ENCODE measurements around the gene TMA7.
A peak's percentile ranks its signal among the peaks of the same experiment; 100 is the strongest.
"Not testable (repeated sequence)": the region's sequence is repeated elsewhere in the genome, so short reads cannot be mapped to it uniquely, and the experiment has no call there.

TMA7 gene

DNA sequence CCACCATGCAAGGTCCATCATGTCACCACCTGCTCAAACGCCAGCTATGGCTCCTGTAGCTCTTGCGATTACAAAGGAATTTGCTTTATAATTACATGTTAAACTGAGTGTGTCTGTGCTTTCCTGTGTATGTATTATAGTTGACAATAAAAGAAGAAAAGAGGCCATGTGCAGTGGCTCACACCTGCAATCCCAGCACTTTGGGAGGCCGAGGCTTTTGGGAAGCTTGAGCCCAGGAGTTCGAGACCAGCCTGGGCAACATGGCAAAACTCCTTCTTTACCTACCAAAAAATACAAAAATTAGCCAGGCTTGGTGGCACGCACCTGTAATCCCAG, 33.5 kb downstream of the TMA7 start:
- DNase-seq = no peak
- intact Hi-C loops (cut with DNase I) = no loop called here

DNA sequence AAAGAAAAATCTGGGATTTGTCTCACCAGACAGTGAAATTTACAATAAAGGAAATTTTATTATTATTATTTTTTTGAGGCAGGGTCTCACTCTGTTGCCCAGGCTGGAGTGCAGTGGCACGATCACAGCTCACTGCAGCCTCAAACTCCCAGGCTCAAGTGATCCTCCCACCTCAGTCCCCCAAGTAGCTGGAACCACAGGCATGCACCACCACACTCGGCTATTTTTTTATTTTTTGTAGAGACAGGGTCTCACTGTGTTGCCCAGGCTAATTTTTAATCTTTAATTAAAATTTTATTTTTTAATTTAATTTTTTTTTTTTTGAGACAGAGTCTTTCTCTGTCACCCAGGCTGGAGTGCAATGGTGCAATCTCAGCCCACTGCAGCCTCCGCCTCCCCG, 34.0 kb downstream of the TMA7 start:
- intact Hi-C loops (cut with DNase I); DNase-seq: not testable (repeated sequence)

DNA sequence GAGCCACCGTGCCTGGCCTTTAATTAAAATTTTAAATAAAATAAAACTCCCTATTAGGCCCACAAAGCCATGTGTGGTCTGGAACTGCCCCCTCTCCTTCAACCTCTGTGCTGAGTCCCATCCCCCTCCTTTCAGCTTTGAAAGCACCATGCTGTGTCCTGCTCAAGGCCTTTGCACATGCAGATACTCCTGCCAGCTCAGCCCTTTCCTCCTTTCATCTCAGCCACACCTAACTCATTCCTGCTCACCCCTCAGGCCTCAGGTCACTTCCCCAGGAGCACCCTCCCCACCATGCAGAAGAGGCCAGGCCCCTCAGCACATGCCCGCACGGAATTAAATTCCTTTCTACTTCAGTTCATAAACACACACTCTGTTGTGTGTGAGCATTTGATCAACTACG, 34.6 kb downstream of the TMA7 start:
- intact Hi-C loops (cut with DNase I) = no loop called here

DNA sequence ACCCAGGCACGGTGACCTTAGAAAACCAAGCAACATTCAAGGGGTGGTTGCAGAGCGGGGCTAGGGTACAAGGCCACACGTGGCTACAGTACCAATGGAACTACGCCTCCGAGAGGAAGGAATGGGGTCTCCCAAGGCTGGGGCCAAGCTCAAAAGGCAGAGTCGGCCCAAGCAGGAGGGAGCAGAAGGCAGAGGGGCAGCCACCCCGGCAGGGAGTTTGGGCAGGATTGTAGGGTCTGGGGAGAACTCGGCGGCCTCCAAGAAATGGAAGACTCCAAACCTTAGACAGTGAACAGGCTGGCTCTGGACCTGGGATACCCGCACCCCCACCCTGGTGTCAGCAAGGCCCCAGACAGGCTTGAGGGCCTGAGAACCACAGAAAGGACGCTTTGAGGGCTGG, 35.1 kb downstream of the TMA7 start:
- intact Hi-C loops (cut with DNase I) = no loop called here
- DNase-seq = no peak

More for the DNA sequence above, 34.6 kb downstream of the TMA7 start:
- DNase-seq = no peak

DNA sequence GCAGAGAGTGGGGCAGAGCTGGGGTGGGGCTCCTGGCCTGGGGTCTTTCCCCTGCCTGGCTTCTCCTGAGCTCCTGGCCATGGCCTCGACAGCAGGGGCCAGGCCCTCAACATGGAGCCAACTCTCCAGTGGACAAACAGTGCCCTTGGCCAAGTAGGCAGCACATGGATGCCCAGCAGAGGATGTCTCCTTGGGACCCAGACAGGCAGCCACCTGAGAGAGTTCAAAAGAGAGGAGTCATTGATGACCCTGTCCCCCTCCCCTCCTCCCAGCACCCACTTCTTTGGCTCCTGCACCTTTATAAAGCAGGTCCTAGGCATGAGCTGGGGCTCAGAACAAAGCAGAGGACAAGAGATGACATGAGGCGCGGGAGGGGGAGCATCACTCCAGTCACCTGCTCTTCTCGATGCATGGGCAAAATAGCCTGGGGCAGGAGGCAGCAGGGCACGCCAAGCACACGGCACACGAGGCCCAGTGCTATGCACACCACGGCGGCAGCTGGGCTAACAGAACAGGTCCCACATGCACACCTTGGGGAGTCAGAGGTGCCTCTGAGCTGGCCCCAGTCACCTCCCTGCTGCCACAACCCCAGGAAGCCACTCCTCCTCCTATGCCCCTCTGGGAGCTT, 36.5 kb downstream of the TMA7 start:
- intact Hi-C loops (cut with DNase I) = no loop called here
- no peak for DNase-seq

DNA sequence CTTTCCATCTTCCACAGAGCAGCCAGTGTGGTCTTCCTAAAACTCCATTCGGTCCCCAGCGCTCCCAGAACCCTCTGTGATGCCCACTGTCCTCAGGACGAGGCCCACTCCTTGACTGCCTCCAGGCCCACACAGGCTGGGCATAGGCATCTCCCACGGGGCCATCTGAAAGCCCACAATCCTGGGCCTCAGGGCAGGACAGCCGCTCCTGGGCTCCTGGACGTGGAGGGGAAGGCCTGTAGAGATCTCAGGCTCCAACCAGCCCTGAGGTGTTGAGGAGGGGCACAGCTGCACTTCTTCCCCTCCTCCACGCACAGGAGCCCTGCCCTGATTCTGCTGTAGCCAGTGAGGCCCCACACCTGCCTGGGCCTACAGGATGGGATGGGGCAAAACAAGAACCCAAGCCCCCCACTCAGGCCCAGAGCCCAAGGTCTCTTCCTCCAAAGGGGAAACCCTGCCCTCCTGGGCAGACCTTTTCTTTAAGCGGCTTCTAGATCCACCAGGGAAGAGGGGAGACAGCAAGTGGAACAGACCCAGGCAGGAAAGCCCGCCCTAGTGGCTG, 38.0 kb downstream of the TMA7 start:
- no peak for DNase-seq
- intact Hi-C loops (cut with DNase I) = no loop called here

DNA sequence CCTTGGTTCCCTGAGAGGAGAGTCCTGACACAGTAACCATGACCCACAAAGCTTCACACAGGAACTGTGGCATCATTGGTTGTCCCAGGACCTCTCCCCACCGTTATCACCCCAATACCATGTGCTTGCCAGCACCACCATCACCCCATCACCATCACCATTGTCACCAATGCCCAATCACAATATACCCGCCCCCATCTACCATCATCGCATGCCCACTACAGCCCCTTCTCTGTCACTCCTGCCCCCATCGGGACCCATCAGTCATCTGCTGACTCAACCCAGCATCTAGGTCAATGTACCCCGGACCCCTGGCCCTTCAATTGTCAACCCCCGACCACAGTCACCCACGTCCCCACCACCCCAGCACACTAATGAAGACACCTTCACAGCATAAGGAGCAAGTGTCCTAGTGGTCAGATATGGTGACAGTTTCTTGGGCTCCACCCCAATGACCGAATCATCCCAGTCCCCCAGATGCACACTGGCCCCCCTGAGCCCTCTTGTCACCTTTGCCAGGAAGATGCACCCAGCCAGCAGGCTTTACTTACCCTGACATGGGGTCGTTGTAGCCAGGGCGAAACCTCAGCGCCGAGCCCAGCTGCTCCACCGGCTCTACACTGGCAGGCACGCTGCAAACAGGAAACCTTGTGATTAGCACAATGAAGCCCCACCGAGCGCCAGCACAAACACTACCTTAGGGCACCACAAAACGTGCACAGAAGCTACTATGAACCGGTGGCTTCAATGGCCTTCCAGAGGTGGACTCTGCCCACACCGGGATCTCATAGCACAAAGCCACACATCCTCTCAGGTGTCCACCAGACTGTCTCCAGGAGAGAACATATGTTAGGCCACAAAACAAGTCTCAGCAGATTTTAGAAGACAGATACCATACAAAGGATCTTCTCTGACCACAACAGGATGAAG, 38.8 kb downstream of the TMA7 start:
- DNase-seq = no peak
- intact Hi-C loops (cut with DNase I) = no loop called here

DNA sequence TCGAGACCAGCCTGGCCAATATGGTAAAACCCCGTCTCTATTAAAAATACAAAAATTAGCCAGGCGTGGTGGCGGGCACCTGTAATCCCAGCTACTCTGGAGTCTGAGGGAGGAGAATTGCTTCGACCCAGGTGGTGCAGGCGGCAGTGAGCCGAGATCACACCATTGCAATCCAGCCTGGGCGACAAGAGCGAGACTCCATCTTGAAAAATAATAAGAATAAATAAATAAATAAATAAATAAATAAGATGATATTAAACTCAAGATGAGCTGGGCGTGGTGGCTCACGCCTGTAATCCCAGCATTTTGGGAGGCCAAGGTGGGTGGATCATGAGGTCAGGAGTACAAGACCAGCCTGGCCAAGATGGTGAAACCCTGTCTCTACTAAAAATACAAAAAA, 40.8 kb downstream of the TMA7 start:
- intact Hi-C loops (cut with DNase I); DNase-seq: not testable (repeated sequence)

DNA sequence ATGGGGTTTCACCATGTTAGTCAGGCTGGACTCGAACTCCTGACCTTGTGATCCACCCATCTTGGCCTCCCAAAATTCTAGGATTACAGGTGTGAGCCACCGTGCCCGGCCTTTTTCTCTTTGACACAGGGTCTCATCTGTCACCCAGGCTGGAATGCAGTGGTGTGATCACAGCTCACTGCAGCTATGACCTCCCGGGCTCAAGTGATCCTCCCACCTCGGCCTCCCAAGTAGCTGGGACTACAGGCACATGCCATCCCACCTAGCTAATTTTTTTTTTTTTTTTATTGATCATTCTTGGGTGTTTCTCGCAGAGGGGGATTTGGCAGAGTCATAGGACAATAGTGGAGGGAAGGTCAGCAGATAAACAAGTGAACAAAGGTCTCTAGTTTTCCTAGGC, 42.8 kb downstream of the TMA7 start:
- intact Hi-C loops (cut with DNase I) = not testable (repeated sequence)

DNA sequence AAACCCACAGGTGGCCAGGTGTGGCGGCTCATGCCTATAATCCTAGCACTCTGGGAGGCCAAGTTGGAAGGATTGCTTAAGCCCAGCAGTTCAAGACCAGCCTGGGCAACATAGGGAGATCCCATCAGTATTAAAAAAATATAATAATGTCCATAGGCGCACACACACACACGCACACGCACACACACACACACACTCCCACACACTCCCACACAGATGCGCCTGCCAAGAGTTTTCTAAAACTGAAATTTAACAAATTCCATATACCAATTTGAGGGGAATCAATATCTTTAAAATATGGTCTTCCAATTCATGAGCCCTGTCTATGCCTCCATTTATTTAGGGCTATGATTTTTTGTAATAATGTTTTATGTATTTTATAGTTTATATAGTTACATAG, 46.9 kb downstream of the TMA7 start:
- intact Hi-C loops (cut with DNase I) = no loop called here
- no peak for DNase-seq

More for the DNA sequence above, 42.8 kb downstream of the TMA7 start:
- not testable (repeated sequence) for DNase-seq

DNA sequence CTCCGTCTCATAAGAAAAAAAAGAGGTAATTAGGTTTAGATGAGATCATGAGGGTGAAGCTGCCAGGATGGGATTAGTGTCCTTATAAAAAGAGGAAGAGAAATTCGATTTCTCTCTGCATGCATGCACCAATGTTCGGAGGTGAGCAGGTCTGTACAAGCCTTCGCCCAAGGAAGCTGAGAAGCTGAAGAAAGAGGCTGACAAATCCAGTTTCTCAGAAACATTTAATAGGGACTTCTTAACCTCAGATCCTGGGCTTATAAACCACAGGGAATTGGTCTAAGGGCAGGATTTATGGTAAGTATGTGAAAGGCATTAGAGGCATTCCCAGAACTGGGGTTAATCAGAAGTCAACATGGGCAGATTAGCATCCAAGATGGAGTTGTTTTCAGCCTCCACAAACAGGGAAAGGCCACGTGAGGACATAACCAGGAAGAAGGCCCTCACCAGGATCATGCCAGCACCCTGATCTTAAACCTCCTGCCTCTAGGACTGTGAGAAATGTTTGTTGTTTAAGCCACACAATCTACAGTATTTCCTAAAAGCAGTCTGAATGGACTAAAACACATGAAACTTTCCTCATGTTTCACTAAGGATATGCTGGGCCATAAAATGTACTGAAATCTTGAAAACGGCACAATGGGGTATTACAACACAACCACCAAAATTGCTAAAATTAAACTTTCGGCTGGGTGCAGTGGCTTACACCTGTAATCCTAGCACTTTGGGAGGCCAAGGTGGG, 52.6 kb downstream of the TMA7 start:
- intact Hi-C loops (cut with DNase I) = no loop called here
- DNase-seq = no peak

DNA sequence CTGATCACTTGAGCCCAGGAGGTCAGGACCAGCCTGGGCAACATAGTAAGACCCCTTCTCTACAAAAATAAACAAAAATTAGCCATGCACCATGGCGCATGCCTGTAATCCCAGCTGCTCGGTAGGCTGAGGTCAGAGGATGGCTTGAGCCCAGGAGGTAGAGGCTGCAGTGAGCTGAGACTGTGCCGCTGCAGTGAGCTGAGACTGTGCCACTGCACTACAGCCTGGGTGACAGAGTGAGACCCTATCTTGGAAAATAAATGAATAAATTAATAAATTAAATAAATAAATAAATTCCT, 53.1 kb downstream of the TMA7 start:
- DNase-seq = peak in 8 of 42 donors; percentile 12 to 58 (median 28)
- intact Hi-C loops (cut with DNase I) = no loop called here
